GM19351 (cell line): ENCODE data around the gene VWA3A.
"Not testable (repeated sequence)": the region's sequence is repeated elsewhere in the genome, so short reads cannot be mapped to it uniquely, and the experiment has no call there.

Experiments
- ATAC-seq: cut with Tn5 transposase; IDR thresholded peaks from one replicate; pipeline ENCODE4 v1.9.1; 2021; ENCODE audit warnings: mild to moderate bottlenecking, moderate library complexity; ENCODE audit not compliant: unreplicated experiment

VWA3A gene

GRCh38 chr16:22092143-22092933 lies at the start of gene VWA3A:
Gene VWA3A (plus strand): TSS chr16:22092541. CDS start chr16:22092638, 97 bp downstream.
- ATAC-seq = no peak

GRCh38 chr16:22043882-22044281 lies 48.5 kb upstream of the VWA3A start:
- not testable (repeated sequence) for ATAC-seq

DNA sequence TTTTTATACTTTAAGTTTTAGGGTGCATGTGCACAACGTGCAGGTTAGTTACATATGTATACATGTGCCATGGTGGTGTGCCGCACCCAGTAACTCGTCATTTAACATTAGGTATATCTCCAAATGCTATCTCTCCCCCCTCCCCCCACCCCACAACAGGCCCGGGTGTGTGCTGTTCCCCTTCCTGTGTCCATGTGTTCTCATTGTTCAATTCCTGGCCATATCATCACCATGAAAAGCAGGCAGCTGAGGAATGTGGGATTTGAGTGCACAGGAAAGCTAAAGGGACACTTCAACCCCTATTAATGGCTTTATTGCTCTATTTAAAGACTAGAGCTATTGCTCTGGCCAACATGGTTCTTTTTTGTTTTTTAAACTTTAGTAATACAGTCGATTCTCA lies 46.5 kb upstream of the VWA3A start:
- ATAC-seq = not testable (repeated sequence)

DNA sequence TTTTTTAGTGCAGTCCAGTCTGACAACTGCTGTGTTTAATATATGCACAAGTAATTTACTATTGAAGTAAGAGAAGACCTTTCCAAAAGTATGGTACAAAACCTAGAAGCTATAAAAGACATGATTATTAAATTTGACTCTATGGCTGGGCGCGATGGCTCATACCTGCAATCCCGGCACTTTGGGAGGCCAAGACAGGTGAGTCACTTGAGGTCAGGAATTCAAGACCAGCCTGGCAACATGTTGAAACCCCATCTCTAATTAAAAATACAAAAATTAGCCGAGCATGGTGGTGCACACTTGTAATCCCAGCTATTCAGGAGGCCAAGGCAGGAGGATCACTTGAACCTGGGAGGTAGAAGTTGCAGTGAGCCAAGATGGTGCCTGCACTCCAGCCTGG lies 41.4 kb upstream of the VWA3A start:
- ATAC-seq = no peak

DNA sequence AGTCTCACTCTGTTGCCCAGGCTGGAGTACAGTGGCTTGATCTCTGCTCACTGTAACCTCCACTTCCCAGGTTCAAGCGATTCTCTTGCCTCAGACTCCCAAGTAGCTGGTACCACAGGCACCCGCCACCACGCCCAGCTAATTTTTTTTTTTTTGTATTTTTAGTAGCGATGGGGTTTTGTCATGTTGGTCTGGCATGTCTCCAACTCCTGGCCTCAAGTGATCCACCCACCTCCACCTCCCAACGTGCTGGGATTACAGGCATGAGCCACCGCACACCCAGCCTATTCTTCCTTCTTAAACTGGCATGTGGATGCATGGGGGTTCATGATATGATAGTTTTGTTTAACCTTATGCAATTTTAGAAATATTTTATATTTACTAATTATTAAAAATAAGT lies 39.4 kb upstream of the VWA3A start:
- ATAC-seq = no peak

DNA sequence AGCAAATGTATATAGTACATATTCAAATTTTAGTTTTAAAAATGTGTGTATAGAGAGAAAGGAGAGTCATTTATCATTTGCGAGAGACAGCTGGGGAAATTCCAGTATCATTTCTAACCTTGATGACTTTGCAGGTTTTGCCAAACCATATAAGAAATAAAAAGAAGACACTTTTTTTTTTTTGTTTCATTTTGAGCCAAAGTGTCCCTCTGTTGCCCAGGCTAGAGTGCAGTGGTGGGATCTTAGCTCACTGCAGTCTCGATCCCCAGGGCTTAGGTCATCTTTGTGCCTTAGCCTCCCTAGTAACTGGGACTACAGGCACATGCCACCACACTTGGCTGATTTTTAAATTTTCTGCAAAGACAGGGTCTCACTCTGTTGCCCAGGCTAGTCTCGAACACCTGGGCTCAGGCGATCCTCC lies 38.4 kb upstream of the VWA3A start:
- ATAC-seq = no peak

GRCh38 chr16:22054847-22055590 lies 37.3 kb upstream of the VWA3A start:
- no peak for ATAC-seq

DNA sequence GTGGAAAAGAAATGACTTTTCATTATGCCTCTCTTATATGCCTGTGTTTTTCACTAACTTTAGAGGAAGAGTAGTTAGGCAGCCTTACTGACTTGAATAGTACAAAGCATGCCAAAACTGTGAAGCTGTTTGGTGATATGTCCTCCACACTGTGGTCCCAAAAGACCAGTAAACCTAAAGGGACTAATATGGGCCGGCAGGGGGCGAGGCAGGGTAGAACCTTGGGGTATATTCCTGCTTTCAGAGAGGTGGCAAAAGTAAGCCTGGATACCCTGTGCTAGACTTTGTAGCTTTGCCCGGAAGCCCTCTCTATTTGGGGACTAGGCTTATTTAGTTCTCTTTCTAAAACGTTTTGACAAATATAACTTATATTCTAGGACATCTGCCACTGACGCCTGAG lies 36.5 kb upstream of the VWA3A start:
- no peak for ATAC-seq

DNA sequence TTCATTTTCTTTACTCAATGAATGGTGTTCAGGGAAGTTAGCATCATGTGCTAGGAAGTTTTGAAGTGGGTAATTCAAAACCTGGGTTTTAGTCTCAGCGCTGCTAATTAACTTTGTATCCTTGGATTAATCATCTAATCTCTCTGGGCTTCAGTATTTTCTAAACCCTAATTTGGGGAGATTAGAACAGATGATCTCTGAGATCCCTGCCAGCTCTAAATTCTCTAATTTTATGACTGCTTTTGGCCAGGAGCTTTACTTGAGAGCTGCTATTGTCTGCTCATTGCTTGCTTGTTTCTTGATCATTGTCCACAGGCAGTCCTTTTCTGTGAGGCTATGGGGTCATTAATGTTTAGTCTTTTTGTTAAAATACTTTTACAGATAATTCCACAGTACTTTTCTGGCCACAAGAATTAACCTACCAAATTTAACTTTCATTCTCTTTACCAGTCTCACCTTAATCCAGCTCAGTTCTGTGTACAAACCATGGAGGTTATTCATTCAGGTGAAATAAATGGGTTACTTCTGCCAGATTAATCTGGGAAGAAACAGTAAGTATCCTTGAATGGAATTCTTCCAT lies 28.4 kb upstream of the VWA3A start:
- ATAC-seq = no peak

DNA sequence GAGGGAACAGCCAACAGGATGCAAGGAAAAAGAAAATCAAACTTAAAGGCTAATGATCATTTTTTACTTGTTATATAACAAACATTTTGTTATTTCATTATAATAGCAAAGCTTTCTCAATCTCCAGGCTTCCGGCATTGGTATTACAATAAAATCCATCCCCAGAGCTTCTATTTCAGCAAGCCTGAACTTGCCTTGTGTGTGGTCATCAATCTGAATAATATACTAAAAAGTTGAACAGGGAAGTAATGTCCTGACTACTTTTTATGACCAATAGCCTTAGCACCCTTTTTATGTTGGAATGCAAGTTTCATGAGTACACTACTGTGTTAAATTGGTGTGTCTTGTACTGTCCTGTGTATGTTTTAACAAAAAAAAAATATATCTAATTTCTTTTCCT lies 27.1 kb upstream of the VWA3A start:
- no peak for ATAC-seq

GRCh38 chr16:22070361-22071330 lies 21.7 kb upstream of the VWA3A start:
- no peak for ATAC-seq

DNA sequence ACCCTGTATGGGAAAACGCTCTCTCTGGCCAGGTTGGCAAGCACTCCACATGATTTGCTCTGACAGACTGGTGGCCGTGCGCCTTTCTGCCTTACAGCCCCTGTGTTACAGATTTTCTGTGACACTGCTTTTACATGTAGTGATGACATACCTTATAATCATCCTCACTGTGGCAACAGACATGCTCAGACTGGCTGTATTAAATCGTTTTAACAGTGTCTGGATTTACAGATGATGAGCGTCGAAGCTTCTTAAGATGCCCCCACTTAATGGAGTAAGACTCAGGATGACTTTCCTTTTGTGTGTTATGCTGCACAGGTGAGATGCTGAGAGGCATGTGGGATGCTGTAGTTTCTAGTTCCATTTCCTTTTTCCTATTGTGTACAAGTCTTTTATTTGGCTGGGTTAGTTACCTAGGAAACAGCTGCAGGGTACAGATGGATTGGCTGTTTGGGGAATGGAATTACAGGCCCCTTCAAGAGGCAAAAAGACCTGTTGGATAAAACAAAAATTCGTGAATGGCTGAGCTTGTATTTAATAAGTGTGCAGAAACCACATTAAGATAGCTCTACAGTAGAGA lies 20.9 kb upstream of the VWA3A start:
- ATAC-seq = no peak

- ATAC-seq = no peak
Measured at GRCh38 chr16:22073350-22073749, 19.0 kb upstream of the VWA3A start.

DNA sequence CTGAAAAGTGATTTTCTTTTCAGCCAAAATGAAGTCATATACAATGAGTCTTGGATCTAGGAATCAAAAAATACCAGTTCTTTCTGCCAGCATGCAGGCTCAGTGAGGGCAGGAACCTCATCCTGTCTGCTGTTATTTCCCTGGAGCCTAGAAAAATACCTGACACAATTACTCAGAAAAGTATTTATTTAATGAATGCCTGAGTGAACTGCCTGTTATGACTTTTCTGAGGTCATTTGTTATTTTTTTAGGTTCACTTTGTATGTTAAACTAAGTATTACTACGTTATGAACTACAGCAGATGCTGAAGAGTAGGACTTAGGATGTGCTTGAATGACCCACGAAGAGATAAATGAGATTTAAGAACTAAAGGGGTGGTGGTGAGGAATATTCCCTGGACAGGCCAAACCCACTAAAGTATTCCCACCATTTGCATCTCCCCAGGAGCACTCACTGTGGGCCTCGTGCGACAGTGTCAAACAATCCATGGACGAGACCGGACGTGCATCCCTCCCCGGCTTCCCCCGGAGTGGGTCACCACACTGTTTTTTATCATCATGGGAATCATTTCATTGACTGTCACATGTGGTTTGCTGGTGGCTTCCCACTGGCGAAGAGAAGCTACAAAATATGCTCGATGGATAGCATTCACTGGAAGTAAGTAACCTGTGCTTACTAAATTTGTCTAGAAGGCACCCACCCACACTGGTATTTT lies 17.1 kb upstream of the VWA3A start:
- no peak for ATAC-seq

DNA sequence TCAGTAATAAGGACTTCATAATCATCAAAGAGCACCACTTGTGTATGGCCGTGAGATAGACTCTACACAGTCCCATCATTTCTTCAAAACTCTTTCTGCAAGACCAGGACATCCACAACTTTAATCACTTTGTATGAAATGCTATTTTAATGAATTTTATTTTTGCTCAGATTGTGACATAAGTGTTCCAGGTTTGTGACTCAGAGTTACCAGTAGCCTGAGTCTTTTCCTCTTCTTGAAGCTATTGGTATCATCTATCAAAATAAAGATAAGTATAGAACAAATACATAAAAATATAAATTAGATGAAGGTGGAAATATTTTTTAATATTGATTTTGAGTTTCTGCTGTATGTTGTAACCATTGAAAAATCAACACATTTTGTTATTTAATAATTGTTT lies 16.6 kb upstream of the VWA3A start:
- no peak for ATAC-seq

DNA sequence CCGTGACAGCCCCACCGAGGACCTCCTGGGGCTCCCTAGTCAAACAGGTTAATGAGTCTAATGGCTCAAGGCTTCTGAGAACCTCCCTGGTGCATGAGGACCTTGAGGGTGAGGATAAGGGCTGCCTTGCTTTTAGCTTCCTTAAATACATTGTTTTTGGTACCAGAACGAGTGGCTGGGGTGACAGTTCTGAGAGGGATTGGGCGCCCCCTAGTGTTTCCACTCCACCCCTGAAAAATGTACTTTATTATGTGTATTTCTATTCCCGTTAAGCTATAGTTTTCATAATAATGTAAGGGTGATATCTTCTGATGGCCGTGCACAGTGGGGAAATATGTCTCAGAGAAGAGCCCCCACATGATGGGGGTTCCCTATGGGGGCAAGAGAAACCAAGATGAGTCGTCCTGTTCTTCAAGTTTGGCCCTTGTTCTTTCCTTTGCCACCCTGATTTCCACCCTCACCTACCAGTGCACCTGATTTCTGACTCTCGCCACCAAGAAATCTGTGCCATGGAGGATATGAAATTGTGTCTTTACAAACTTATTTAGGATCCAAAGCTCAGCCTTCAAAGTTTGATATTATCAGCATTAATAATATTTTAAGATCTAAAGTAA lies 14.5 kb upstream of the VWA3A start:
- ATAC-seq = no peak

DNA sequence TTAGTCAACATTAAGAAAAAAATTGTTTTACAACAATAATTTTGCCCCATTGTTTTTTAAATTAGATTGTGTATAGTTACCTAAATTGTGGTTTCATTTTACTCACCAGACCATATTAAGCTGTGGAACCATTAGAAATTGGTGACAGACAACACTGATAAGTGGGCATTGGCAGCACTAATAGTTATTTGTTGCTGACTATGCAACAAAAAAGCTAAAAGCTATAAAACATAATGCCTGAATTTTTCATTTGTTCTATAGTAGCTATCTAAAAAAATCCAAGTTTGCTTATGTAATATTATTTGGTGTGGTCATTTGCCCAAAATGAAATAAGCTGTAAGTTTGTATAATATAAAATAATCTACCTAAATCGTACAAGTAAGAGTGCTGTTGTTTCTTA lies 13.7 kb upstream of the VWA3A start:
- ATAC-seq = no peak

DNA sequence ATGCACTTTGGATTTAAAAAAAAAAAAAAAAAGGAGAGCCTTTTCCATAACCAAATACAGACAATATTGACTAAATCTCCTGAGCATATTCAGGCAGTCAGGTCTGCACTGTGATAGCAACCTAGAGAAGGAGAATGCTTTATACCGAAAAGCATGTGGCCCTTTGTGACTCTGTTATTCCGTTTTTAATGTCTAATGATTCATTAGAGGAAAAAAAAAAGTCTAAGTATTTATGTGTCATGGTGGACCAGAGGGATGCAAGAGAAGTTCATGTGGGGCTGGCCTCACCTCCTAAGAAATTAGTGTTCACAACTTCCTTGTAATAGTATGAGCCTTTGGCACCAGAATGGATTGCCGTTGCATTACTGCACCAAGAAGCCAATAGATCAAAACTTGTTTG lies 11.3 kb upstream of the VWA3A start:
- ATAC-seq = no peak

- ATAC-seq = no peak
Measured at GRCh38 chr16:22086440-22086839, 5.9 kb upstream of the VWA3A start.
